ENCODE measurements around the gene ACP6. TPM values are rescaled to one million over a fixed set of nuclear protein-coding genes. Genes with fewer than 3 reads are reported as not detected.

The ACP6 gene
- 24.0 TPM for polyA plus RNA-seq (2013, experiment 1 of 4)
- polyA plus RNA-seq (2013, experiment 2 of 4) = 26.7 TPM
- 17.5 TPM for polyA plus RNA-seq (2013, experiment 3 of 4)
- polyA plus RNA-seq (2013, experiment 4 of 4) = 26.7 TPM

DNA sequence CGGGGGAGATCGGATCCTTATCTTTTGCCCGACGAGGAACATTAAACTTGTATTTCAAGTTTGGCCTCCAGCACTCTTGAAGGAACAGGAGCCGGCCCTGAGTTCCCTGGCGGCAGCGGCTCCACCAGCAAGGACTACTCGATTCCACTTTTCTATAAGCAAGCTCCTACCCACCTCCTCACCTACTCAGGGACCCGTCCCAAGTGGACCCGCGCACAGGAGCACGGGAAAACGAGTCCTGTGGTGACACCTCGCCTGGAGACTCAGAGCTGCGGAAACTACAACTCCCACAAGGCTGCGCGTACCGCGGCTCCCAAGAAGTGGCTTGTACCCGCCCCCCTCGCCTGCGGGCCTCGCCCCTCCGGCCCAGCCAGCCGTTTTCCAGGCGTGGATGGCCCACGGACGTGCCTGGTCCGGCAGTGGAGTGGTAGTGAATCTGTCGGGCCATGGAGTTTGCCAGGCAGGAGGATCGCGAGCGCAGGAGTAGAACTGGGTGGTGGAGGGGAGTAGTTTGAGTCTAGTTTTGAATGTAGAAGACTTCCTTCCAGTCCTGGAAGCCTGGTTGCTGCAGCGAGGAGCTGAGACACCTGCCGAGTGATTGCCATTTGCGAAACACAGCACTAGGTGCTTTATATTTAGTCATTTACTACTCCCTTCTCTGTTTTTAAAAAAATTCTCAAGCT, at the start of gene ACP6:
ACP6 (minus strand) TSS at position 206 of the 683 bp plus-strand sequence. CDS start 476 bp downstream, outside the sequence.
- H3K4me1 ChIP-seq (ENCODE audit: control insufficient read depth, insufficient read depth, low read length) = no peaks in the 10 kb centered on the region
- no peaks in the 10 kb centered on the region for H3K36me3 ChIP-seq (ENCODE audit: control insufficient read depth, insufficient read depth, low read length)
- no peaks in the 10 kb centered on the region for H3K27me3 ChIP-seq (ENCODE audit: control insufficient read depth, insufficient read depth, low read length, poor library complexity, severe bottlenecking)
- H3K4me3 ChIP-seq (ENCODE audit: insufficient read depth, low read depth, low read length) = peak within 1 kb of the TSS; percentile 69
- no peaks in the 10 kb centered on the region for H3K9me3 ChIP-seq (ENCODE audit: control insufficient read depth, low read length)
- no peak within 1 kb of the TSS for H3K27ac ChIP-seq (ENCODE audit: insufficient read depth, low read depth, low read length, poor library complexity, severe bottlenecking)
- 2 to 3% methylated on average over 36 of the region's 36 CpGs for WGBS, 2 experiments

- H3K27me3 ChIP-seq (ENCODE audit: control insufficient read depth, insufficient read depth, low read length, poor library complexity, severe bottlenecking) = no peaks in the 10 kb centered on the region
- no peaks in the 10 kb centered on the region for H3K36me3 ChIP-seq (ENCODE audit: control insufficient read depth, insufficient read depth, low read length)
- WGBS, 2 experiments = 87 to 88% methylated on average over 6 to 7 of the region's 7 CpGs
- H3K4me3 ChIP-seq (ENCODE audit: insufficient read depth, low read depth, low read length) = no peak overlapping the region
- H3K9me3 ChIP-seq (ENCODE audit: control insufficient read depth, low read length) = no peaks in the 10 kb centered on the region
- no peaks in the 10 kb centered on the region for H3K4me1 ChIP-seq (ENCODE audit: control insufficient read depth, insufficient read depth, low read length)
- H3K27ac ChIP-seq (ENCODE audit: insufficient read depth, low read depth, low read length, poor library complexity, severe bottlenecking) = no peak overlapping the region
Observed at GRCh38 chr1:147719711-147720225, 49.4 kb upstream of the ACP6 start.

GRCh38 chr1:147719029-147719698, 48.8 kb upstream of the ACP6 start:
- Histone ChIP-seq H3K27ac (ENCODE audit: insufficient read depth, low read depth, low read length, poor library complexity, severe bottlenecking) (no peak overlapping the region), H3K27me3 (ENCODE audit: control insufficient read depth, insufficient read depth, low read length, poor library complexity, severe bottlenecking) (no peaks in the 10 kb centered on the region), H3K36me3 (ENCODE audit: control insufficient read depth, insufficient read depth, low read length) (no peaks in the 10 kb centered on the region), H3K4me3 (ENCODE audit: insufficient read depth, low read depth, low read length) (no peak overlapping the region), H3K4me1 (ENCODE audit: control insufficient read depth, insufficient read depth, low read length) (no peaks in the 10 kb centered on the region), H3K9me3 (ENCODE audit: control insufficient read depth, low read length) (no peaks in the 10 kb centered on the region)
- 91 to 95% methylated on average over 7 of the region's 7 CpGs for WGBS, 2 experiments

DNA sequence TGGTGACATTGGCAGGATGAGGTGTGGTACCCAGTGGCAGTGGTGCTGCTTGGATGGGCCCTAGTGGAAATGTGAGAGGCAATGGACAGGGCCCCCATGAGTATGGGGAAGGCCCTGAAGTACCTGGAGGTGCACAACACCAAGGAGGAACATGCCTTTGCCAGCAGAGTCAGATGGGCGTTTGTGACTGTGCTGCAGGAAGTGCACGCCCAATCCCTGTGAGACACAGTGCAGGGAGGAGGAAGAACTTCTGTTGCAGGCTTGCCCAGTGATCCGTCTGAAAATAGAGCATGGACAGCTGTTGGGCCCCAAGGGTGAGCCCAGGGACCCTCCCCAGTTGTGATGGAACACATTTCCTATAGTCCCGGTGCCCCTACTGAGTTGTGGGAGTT, 47.4 kb upstream of the ACP6 start:
- WGBS, 2 experiments = 93 to 96% methylated on average over 4 of the region's 4 CpGs
- no peaks in the 10 kb centered on the region for H3K9me3 ChIP-seq (ENCODE audit: control insufficient read depth, low read length)
- no peak overlapping the region for H3K27ac ChIP-seq (ENCODE audit: insufficient read depth, low read depth, low read length, poor library complexity, severe bottlenecking)
- no peaks in the 10 kb centered on the region for H3K4me1 ChIP-seq (ENCODE audit: control insufficient read depth, insufficient read depth, low read length)
- no peak overlapping the region for H3K4me3 ChIP-seq (ENCODE audit: insufficient read depth, low read depth, low read length)
- no peaks in the 10 kb centered on the region for H3K27me3 ChIP-seq (ENCODE audit: control insufficient read depth, insufficient read depth, low read length, poor library complexity, severe bottlenecking)
- H3K36me3 ChIP-seq (ENCODE audit: control insufficient read depth, insufficient read depth, low read length) = no peaks in the 10 kb centered on the region

DNA sequence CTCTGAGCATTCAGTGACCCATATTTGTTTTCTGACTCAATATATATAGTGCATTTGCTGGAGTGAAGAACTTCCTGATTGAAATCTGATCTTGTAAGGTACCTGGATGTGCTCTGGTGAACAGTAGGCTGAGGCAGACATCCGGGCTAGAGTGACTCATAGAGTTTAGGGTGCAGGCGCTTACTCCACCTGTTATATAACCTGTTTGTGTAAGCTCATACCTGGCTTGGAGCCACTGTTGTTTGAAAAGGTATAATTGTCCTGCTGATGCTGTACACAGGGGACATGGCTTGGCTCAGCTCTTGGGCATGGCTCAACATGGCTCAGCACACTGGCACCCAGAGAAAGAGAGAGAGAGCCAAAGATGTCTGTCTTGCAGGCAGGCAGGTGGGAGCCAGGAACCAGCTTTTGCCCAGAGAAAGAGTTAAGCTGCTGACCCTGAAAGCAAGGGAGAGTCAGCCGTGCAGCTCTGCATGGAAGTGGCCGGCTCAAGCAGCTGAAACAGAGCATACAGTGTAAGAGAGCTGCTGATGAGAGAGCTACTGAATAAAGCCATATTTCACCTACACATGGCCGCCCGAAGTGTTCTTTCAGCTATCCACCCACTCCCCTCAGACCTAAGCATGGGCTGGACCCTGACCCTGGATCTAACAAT, 46.9 kb upstream of the ACP6 start:
- WGBS, 2 experiments = 91 to 93% methylated on average over 6 of the region's 6 CpGs
- H3K27ac ChIP-seq (ENCODE audit: insufficient read depth, low read depth, low read length, poor library complexity, severe bottlenecking) = no peak overlapping the region

GRCh38 chr1:147712605-147713004, 42.3 kb upstream of the ACP6 start:
- Histone ChIP-seq H3K27ac (ENCODE audit: insufficient read depth, low read depth, low read length, poor library complexity, severe bottlenecking) (no peak overlapping the region), H3K9me3 (ENCODE audit: control insufficient read depth, low read length) (no peaks in the 10 kb centered on the region), H3K4me3 (ENCODE audit: insufficient read depth, low read depth, low read length) (no peak overlapping the region), H3K36me3 (ENCODE audit: control insufficient read depth, insufficient read depth, low read length) (no peaks in the 10 kb centered on the region), H3K27me3 (ENCODE audit: control insufficient read depth, insufficient read depth, low read length, poor library complexity, severe bottlenecking) (no peaks in the 10 kb centered on the region), H3K4me1 (ENCODE audit: control insufficient read depth, insufficient read depth, low read length) (no peaks in the 10 kb centered on the region)

More for the DNA sequence above, 46.9 kb upstream of the ACP6 start:
- no peak overlapping the region for H3K4me3 ChIP-seq (ENCODE audit: insufficient read depth, low read depth, low read length)
- no peaks in the 10 kb centered on the region for H3K36me3 ChIP-seq (ENCODE audit: control insufficient read depth, insufficient read depth, low read length)
- no peaks in the 10 kb centered on the region for H3K4me1 ChIP-seq (ENCODE audit: control insufficient read depth, insufficient read depth, low read length)
- no peaks in the 10 kb centered on the region for H3K27me3 ChIP-seq (ENCODE audit: control insufficient read depth, insufficient read depth, low read length, poor library complexity, severe bottlenecking)
- no peaks in the 10 kb centered on the region for H3K9me3 ChIP-seq (ENCODE audit: control insufficient read depth, low read length)

GRCh38 chr1:147700042-147701006, 30.0 kb upstream of the ACP6 start:
- Histone ChIP-seq H3K9me3 (ENCODE audit: control insufficient read depth, low read length) (no peaks in the 10 kb centered on the region), H3K27ac (ENCODE audit: insufficient read depth, low read depth, low read length, poor library complexity, severe bottlenecking) (peak overlapping the region; percentile 56), H3K4me3 (ENCODE audit: insufficient read depth, low read depth, low read length) (no peak overlapping the region), H3K27me3 (ENCODE audit: control insufficient read depth, insufficient read depth, low read length, poor library complexity, severe bottlenecking) (no peaks in the 10 kb centered on the region), H3K4me1 (ENCODE audit: control insufficient read depth, insufficient read depth, low read length) (peaks cover 3% of the 10 kb centered on the region), H3K36me3 (ENCODE audit: control insufficient read depth, insufficient read depth, low read length) (no peaks in the 10 kb centered on the region)
- WGBS, 2 experiments = 62 to 75% methylated on average over 8 to 10 of the region's 10 CpGs

- Histone ChIP-seq H3K9me3 (ENCODE audit: control insufficient read depth, low read length) (no peaks in the 10 kb centered on the region), H3K4me1 (ENCODE audit: control insufficient read depth, insufficient read depth, low read length) (peaks cover 3% of the 10 kb centered on the region), H3K27me3 (ENCODE audit: control insufficient read depth, insufficient read depth, low read length, poor library complexity, severe bottlenecking) (no peaks in the 10 kb centered on the region), H3K36me3 (ENCODE audit: control insufficient read depth, insufficient read depth, low read length) (no peaks in the 10 kb centered on the region), H3K4me3 (ENCODE audit: insufficient read depth, low read depth, low read length) (no peak overlapping the region), H3K27ac (ENCODE audit: insufficient read depth, low read depth, low read length, poor library complexity, severe bottlenecking) (no peak overlapping the region)
- WGBS, 2 experiments = 77 to 78% methylated on average over 3 of the region's 3 CpGs
Observed at GRCh38 chr1:147699686-147700041, 29.3 kb upstream of the ACP6 start.

- Histone ChIP-seq H3K27ac (ENCODE audit: insufficient read depth, low read depth, low read length, poor library complexity, severe bottlenecking) (no peak overlapping the region), H3K9me3 (ENCODE audit: control insufficient read depth, low read length) (peaks cover 2% of the 10 kb centered on the region), H3K4me1 (ENCODE audit: control insufficient read depth, insufficient read depth, low read length) (no peaks in the 10 kb centered on the region), H3K36me3 (ENCODE audit: control insufficient read depth, insufficient read depth, low read length) (no peaks in the 10 kb centered on the region), H3K27me3 (ENCODE audit: control insufficient read depth, insufficient read depth, low read length, poor library complexity, severe bottlenecking) (no peaks in the 10 kb centered on the region), H3K4me3 (ENCODE audit: insufficient read depth, low read depth, low read length) (no peak overlapping the region)
Observed at GRCh38 chr1:147683163-147683763, 12.9 kb upstream of the ACP6 start.
